HG02938 (cell line): ENCODE results near the gene PARD3.

ENCODE experiments used
- ATAC-seq: cut with Tn5 transposase; IDR thresholded peaks from one replicate; pipeline ENCODE4 v1.9.1; 2021; ENCODE audit warnings: mild to moderate bottlenecking, moderate library complexity; ENCODE audit not compliant: unreplicated experiment

PARD3 gene

DNA sequence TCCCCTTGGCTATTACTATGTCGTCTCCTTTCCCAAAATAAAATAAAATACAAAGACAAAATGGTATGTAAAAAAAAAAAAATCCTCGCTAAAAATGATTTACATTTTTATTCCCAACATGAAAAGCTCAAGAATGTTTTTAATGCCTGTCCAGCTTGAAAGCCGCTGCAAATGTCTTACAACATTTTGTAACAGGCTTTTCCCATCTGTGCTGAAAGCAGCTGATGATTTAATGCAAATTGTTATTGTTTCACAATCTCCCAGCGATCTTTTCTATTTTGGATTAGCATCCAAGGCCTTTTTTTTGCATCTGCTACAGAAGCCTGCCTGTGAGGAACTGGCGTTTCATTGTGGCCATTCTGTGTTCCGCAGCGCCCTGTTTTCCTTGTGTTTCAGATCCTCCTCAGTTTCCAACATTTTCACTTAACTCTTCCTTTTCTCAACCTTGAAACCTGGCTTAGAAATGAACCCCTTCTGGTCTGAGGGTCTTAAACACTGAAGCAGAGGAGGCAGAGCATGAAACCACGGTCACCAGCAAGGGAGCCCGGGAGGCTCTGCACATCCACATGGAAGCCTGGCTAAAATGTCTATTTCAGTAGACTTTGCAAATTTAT, 712.1 kb downstream of the PARD3 start:
- no peak for ATAC-seq

DNA sequence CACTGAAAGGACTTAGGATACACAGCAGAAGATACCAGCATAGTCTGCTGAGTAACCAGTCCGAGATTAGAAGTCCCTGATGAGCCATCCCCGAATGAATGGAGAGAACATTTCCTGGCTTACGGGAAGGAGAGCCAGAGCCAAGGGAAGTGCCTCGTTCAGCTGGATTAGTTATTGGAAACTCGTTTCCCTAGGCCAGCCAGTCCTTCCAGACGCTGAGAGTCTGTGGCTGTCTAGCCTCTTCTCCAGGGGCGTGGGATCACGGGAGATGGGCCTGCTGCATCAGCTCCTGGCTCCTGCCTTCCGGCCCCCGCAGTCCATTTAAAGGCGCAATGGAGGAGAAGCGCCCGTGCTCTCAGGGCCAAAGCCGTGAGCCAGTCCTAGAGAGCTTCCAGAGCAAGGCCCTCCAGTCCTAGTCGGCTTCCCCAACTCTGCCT, 712.8 kb downstream of the PARD3 start:
- no peak for ATAC-seq

DNA sequence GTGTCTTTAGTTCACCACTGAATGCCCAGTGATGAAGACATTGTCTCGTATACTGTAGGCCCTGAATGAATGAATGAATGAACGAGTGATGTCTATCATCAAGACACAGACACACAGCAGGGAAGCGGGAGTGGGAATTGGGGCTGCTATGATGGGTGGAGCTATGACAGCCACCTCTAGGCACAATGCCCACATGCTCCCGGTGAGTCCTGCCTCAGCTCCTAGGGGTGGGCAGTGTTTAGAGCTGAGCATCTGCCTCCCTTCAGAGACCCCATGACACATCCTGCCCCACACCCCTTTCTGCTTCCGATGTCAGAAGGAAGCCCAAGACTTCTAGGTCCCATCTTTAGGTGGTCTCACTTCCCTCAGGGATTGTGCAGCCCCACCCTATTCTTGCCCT, 714.1 kb downstream of the PARD3 start:
- ATAC-seq = no peak

DNA sequence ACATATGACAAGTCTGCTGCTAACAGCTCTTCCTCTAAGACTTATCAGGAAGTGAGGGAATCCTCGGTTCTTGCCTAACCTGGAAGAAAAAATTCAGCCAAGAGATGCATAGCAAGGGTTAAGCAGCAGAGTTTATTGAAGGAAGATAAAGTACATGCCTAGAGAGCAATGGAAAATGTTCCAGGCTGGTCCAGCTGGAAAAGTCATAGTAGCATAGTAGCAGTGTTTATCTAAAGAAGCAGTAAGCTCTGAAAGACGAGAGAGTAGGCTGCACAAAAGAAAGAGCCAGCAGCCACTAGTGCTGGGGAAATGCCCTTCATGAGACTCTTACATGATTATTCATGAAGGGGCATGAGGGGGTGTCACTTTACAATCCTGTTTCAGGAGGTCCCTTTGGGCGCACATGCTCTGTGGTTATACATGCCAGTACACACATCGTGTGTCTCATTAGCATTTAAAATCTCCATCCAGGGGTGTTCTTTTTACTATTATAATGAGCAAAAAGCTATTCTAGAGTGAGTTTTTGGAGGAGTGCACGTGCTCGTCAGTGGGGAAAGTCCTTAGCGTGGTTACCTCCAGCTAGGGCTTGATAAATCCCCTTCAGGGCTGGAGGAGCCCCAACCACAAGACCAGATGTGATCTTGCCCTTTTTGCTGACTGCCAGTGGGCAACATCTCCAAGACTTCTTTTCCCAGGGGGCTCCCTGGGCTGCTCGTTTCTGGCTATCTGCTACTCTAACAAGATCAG, 716.1 kb downstream of the PARD3 start:
- no peak for ATAC-seq

DNA sequence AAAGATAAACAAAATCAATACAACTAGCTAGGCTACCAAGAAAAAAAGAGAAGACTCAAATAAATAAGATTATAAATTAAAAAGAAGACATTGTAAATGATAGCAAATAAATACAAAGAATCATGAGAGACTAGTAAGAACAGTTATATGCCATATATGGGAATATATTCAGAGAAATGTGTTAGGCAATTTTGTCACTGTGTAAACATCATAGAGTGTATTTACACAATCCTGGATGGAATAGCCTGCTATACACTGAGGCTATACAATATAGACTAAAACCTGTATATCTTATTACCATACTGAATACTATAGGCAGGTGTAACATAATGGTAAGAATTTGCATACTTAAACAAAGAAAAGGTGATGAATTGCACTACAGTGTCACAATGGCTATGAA, 717.4 kb downstream of the PARD3 start:
- ATAC-seq = no peak

DNA sequence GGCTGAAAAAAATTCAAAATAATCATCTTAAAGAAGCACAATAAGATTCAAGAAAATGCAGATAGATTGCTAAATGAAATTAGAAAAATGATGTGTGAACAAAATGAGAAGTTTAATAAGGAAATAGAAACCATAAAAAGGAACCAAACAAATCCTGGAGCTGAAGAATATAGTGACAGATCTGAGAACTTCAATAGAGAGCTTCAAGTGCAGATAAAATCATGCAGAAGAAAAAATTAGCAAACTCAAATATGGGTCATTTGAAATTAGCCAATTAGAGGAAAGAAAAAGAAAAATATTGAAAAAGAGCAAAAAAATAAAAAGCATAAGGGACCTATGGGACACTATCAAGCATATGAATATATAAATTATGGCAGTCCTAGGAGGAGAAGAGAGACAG, 720.1 kb downstream of the PARD3 start:
- no peak for ATAC-seq

DNA sequence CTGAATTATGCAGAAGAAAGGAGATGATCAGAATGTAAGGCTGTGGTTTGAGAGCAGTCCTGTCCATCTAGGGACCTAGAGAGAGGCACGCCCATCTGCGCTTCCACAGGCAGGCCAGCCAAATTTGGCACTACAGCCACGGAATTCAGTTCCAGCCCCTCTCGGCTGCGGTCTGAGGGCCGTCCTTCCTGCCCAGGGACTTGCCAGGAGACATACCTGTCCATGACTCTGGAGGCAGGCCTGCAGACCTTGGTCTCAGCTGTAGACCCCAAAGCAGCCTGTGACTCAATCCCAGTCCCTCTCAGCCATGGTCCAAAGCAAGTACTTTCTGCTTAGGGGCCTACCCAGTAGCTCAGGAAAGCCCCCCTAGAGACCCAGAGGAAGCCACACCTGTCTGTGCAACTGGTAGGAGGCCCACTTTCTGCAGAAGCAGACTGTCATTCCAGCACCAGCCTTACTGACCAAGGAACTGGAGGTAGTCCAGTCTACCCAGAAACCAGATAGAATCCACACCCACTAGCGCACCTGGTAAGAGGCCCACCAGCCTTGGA, 720.9 kb downstream of the PARD3 start:
- ATAC-seq = no peak

DNA sequence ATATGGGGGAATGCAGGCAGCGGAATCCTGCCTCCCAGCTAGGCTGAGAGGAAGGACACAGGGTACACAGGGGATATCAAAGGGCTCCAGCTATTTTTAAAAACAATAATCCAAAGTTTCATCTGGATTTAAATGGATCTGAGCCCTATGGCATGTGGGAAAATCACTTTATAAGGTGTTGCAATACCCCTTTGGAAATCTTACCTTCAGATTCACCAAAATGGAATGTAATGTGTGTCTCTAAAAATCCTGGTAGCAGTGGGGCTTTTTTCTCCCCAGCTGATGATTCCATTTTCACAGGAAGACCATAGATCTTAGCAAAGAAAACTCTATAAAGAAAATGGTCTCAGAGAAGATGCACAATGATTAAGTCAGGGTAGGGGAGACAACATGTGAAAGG, 722.2 kb downstream of the PARD3 start:
- no peak for ATAC-seq

DNA sequence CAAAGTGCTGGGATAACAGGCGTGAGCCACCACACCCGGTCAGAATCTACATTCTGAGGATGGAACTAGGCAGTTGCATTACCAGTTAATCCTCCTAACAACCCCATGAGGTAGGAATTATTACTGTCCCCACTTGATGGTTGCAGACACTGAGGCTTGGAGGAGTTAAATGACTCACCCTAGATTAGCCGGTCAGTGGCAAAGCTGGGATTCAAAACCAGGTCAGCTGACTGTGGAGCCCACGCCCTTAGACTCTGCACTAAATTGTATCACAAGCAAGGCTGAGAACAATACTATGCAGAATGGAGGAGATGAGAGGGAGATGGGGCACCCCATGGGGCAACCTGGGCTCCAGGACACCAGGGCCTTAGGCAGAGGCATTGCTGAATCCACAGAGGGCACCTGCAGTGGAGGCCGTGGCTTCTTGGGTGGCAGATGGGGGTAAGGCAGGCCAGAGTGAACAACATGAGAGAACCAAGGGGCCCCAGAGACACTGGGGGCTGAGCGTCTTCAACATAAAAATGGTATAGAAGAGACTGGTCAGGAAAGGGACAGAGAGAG, 723.4 kb downstream of the PARD3 start:
- ATAC-seq = no peak

DNA sequence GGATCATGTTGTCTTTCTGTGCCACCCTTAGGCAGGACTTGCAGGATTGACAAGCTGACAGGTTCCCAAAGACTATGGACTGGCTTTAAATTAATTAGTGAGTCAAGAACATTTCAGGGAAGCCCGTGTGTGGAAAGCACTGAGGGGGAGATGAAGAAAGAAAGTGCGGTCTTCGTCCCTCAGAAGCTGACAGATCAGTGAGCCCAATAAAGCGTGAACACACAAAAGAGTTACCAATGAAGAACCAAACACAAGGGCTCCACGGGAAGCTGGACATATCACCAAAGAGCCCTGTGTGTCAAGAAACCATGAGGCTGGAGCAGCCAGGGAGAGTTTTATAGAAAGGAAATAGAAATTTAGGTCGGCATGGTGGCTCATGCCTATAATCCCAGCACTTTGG, 725.8 kb downstream of the PARD3 start:
- no peak for ATAC-seq

DNA sequence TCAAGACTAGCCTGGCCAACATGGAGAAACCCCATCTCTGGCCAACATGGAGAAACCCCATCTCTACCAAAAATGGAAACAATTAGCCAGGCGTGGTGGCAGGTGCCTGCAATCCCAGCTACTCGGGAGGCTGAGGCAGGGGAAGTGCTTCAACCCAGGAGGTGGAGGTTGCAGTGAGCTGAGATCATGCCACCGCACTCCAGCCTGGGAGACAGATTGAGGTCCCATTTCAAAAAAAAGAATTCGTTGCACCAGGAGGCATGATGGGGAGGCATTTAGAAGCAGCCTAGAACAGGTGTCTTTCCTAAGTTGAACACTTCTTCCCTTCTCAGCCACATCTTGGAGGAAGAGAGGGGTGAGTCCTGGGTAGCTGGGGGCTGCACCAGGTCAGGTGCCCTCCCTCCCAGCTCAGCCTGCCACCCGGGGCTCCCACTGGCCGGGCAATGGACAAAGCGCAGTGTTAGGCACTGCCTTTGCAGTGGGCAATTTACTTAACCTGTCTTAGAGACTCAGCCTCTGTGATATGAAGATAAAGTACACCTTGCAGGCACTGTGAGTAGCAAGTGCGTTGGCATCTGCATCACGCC, 726.8 kb downstream of the PARD3 start:
- no peak for ATAC-seq

DNA sequence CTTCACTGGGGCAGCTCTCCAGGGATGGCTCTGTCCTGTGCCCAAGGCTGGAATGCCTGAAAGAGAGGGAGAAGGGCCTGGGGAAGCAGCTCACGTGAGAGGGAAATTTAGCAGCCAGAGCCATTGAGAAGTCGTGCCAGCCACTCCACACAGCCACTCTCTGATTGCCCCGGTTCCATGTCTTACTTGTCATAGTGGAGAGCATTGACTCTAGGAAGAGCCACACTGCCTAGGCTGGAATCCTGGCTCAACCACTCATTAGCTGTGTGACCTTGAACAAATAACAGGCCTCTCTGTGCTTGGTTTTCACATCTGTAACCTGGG, 728.0 kb downstream of the PARD3 start:
- ATAC-seq = no peak

DNA sequence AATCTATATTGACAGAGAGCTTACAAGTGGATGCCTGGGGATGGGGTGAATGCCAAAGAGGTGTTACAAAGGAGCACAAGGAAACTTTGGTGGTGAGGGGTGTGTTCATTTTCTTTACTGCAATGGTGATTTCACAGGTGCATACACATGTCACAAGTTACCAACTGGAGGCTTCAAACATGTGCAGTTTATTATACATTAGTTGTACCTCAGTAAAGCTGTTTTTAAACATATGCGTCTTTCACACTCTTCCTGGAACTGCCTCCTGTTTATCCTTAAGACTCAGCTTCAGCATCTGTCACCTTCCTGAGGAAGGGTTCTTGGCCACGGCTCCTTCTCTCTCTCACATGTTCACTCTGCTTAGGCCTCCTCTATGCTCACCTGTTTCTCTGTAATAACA, 731.5 kb downstream of the PARD3 start:
- no peak for ATAC-seq

DNA sequence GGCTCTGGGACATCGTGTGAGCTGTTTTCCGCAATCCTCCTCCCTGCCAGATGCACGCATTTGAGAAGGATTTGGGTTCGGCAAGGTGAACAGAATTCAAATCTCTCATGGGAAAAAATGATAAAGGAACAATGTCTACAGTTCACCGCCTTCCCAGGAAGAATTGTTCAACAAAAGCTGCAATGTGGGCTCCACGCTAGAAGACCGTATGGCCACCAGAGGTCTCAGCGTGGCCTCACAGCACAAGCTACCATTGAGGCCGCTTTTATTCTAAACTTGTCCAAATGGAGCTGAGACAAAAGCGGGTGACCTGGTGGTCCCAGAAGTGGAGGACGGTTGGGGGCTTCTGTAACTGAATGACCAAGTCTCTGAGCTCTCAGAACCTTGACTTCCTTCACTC, 733.1 kb downstream of the PARD3 start:
- no peak for ATAC-seq

DNA sequence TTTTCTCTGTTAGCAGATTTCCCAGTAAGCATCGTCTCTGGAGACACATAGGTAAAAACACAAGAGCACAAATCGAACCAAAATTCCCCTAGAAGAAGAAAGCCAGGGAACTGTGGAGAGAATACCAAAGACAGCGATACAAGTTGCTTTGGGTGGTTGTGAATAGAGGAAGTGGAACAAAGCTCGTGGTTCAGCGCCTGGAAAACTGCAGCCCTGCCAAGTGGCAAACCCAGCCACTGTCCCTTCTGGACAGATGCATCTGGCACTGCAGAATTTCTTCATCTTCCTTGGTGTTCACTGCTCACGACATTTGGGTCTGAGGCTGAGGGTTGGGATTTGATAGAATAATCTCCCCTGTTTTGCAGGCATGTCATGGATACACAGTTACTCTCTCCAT, 733.8 kb downstream of the PARD3 start:
- ATAC-seq = no peak

DNA sequence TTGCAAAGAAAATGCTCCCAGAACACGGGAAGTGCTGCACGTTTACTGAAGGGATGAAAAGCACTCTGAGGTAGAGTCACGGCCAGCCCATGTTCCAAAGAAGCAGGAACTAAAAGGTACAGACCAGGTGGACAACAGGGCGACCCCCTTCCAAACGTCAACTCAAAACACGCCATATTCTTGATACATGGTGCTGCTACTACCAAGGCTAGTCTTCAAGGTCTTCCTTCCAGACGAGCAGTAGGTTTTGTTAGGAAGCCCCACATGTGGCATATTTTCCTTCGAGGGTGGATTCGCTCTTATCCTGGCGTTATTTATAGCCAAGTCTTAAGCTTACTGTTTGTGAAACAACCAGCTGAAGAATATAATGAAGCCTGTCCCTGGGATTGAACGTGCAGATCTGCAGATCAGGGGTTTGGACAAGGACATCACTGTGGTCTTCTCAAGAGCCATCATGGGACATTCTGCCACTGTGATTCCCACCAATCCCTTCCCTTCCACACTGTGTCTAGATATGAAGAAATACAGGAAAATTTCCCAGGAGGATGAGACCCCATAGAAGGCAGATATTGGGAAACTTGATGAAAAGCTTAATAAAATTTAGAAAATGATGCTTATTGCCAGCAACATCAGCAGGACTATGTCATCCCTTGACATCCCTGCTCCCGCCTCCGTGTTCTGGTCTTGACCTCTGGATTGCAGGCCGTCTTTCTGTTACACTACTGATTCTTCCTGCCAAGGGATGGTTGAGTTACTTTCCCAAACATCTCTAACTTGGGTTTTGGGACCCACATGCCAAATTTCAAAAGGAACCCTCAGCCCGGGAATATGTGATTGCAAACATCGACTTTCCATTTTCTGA, 734.4 kb downstream of the PARD3 start:
- ATAC-seq = no peak

DNA sequence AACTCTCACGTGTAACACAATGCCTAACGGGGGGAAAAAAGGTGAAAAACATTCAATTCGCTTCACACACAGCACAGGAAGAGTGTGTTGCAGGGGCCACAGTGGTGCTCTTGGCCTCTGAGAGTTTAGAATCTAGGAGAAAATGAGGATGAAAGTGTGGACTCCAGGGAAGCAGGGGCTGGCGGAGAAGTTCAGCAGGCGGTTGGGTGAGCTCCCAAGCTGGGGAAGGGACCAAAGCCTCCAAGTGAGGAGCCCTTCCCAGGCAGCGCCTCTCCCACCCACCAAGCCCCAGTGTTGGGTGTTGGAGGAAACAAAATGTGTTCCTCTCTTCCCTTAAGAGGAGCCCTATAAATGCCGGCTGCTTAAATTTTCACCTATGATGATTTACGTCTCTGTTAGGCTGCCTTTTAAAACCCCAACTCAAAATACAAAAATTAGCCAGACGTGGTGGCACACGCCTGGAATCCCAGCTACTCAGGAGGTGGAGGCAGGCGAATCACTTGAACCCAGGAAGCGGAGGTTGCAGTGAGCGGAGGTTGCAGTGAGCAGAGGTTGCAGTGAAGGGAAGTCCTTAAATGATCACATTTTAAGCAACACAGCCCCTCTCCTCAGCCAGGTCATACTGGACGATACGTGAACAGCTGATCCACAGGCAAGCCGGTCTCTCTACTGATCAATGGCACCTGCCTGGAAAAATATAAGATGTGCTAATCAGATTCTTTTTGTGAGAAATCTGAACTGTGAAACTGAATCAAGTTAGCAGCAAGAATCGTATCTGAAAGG, 735.2 kb downstream of the PARD3 start:
- ATAC-seq = no peak

DNA sequence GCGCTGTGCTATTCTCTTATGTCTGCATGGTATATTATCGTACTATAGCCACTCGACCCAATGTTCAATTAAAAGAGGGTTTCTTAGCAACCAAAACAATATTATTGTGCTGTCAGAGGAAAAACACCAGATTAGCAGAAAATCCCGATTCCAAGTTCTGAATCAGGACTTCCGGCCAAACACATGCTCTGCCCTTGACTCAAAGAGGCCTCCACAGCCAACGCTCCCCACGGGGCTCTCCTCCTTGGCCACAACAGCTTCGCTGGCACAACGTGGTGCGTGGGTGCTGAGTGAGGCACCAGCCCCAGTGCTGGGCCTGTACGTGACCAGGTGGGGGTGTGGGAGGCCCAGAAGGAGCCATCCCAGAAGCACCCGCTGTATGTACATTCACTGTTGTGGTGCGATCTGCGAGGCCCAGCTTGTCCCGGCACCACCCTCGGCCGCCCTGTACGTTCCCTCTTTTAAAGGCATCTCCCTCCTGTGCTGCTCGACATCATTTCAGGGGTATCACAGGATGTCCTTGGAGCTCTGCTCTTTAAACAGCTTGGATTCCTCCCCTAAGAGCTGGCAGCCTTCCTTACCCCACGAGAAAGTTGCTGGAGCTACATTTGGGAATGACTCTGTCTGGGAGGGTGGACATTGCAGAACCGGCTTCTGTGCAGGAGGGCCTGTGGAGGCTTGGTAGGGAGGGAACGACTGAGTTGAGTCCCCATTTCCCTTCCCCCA, 736.2 kb downstream of the PARD3 start:
- ATAC-seq = no peak

DNA sequence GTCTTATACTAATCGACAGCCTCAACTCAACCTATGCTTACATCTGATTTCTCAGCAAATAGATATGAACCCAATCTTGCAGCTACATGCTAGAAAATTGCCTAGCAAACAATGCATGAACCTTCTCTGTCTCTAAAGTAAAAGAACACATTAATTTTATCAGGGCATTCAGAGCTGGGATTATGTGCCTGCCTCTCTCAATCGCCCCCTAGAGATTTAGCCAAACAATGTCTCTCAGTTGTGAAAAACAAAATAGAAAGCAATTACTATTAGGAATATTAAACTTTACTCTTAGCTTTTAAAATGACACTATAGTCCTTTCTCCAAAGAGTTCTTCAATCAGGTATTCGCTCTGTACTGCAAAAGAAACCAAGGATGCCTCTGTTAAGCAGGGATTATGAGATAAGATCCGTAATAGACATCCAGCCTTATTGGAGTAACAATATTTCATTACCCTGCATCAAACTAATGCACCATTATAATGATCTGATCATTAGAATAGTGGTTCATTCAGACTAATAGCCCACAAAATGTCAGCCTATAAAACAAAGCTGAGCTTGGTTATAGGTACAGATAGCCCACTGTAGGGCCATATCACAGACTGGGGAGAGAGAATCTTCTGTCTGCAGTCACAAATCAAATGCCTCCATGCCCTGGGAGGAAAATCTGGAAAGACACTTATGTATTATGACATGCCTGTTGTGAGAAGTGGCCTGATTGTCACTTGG, 736.9 kb downstream of the PARD3 start:
- ATAC-seq = no peak
